HG03159 (cell line): ENCODE data around the gene ELL3.
A peak's percentile ranks its signal among the peaks of the same experiment; 100 is the strongest.

Experiments
- ATAC-seq: cut with Tn5 transposase; IDR thresholded peaks from one replicate; pipeline ENCODE4 v1.9.1; 2021; ENCODE audit warnings: mild to moderate bottlenecking, moderate library complexity; ENCODE audit not compliant: unreplicated experiment

The ELL3 gene

DNA sequence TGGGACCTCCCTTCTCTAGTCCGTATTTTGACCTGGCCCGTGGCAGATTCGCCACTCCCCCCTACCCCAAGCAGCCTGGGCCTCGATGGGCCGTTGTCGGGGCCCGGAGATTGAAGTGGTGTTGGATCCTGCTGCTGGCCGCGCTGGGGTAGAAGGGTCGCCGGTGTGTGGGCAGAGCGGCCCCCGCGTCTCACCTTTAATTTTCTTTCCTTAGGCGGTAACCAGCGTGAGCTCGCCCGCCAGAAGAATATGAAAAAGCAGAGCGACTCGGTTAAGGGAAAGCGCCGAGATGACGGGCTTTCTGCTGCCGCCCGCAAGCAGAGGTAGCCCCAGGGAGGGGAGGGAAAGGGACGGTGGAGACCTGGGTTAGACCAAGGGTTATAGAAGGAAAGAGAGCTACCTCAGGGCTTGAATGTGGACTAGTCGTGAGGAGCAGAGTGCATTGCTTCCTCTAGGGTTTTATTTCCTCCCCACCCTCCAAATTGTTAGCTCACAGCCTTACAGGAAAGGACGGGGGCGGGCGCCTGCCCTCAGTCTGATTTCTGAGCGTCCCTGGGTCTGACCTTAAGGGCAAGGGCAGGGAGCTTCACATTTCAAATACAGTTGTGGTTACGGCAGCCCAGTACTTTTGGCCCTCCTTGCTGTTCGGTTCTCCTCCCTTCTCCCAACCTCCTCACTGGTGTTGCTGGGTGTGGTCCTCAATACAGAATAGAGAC, 16.2 kb upstream of the ELL3 start:
- ATAC-seq, result no peak

DNA sequence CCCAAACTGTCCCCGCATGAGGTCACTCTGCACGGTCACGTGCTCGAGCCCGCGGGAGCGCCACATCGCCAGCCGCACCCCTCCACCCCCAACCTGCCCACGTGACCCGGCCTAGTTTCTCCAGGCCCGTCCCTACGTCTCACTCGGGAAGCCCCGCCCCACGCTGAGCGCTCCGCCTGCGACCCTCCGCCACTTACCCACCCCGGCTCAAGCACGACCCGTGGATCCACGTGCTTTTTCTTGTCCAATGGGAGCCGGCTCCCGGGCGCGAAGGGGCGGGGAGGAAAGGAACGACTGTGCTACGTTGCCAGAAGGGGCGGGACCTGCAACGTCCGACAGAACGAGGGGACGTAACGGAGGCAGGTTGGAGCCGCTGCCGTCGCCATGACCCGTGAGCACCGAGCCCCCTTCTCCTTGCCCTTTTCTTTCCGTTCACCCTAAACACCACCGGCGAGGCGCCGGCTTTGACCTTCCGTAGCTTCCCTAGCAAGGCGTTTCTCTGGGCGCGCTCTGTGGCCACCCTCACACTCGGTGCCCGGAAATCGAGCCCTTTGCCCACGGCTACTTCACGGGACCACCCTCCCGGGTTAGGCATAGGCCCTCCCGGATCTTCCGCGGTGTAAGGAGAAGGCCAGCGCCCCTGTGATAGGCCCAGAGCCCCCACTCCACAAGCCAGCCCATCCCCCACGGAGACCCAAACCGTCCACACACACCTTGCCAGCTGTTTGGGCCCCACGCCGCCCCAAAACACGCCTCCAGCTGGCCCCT, 15.4 kb upstream of the ELL3 start, which contains the start of gene SERF2:
SERF2 (plus strand) TSS at position 328 of the 768 bp plus-strand sequence; CDS start at position 385, 57 bp downstream.
- peak; percentile 85 for ATAC-seq

DNA sequence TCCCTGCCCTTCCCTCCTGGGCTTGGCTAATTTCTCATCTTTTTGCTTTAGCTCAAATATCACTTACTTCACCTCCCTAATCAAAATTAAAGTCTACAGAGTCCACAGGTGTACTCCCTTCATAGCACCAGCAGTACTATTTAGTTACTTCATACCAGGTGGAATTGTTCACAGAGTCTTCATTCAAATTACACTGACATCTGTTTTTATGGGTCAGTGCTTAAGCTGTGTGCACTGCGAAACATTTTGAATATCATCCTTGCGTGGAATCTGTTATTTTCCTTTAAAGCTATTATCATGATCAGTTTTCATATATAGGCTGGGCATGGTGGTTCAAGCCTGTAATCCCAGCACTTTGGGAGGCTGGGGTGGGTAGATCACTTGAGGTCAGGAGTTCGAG, 12.6 kb upstream of the ELL3 start:
- no peak for ATAC-seq

DNA sequence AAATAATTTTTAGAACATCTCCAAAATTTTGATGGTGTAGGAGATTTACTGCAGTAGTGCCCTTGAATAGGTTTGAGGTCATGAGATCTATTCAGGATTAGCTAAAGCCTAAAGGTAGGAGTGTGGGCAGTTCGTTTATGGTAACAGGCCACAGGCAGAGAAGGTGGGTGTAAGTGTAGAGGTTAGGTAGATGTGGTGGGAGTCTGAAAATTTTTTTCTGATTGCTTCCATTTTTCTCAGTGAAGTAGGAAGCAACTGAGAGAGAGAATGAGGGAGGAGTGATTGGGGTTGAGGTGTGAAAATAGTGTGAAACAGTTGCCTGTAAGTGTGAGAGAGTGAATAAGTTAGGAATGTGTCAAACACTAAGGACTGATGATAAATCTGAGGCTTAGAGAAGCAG, 2.2 kb upstream of the ELL3 start:
- ATAC-seq, result no peak

DNA sequence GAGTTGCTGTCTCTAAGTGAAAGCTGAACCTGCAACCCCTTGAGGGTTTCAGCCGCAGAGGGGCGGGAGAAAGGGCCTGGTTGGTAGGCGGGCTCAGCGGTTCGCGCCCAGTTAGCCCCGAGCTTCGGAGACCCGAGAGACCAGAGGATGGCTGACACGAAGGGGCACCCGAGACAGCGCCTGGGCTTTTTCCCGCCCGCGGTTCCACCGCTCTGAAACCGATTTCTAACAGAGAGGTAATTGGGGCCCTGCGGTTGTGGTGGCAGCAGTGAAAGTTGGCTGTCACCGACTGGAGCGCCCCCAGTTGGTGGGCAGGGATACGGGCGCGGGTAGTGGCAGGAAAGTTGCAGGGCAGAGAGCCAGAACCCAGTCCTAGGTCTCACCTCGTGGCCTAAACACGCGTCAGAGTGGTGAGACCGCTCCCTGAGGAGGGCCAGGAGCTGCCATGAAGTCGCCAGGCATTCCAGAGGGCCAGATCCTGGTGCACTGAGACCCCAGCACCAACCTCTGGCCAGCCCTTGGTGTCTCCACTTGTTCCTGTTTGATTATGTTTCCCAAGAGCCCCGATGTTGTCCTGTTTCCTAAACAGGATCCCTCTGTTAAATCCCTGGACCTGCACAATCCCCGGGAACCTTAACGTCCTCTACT, 625 bp upstream of the ELL3 start:
- ATAC-seq, result peak; percentile 53

DNA sequence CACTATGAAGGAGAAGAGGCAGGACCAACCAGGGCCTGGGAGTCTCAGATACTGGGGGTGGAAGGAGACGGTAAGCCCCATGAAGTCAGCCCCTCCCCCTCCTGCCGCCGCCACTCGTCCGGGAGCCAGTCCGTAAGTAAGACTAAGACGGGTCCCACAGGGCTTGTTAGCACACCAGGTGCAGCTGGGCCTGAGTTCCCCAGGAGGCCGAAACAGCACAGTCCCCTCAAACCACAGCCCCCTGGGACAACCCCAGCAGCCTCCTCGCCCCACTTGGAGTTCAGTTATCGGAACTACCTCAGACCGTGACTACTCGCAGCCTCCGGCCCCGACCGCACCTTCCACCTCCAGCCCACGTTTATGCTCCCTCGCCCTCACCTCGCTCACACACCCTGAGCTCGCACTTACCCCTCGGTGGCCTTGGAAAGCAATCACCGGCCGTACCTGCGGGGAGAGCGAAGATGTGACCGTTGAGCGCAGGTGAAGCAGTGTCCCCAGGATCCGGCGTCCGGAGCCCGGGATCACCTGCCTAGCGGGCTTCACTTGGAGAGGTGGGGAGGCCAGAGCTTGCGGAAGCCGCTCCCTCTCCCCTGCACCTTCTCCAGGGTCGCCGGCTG, 557 bp downstream of the ELL3 start:
- ATAC-seq, result peak; percentile 56

DNA sequence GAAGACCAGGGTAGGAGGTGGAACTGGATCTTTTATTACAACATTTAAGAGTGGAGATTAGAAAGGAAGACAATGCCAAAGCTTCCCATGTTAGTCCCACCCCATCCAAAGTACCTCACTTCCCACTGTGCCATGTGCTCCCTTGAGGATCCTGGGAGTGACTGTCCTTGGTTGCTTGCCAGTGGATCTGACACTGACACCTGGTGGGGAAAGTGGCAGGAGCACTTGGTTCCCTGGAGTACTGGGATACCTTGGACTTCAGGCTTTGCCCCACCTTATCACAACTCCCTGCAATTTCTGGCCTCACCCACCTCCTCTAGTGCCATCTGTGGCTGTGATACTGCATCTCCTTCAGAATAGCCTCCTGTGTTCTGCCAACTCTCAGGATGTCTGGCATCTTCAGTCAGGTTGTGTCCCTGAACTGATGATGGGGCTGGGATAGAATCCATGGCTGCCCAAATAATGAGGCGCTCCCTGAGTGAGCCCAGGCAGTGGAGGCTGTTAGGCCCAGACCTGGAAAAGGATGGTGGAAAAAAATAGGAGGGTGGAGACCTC, 1.3 kb downstream of the ELL3 start:
- ATAC-seq, result no peak

DNA sequence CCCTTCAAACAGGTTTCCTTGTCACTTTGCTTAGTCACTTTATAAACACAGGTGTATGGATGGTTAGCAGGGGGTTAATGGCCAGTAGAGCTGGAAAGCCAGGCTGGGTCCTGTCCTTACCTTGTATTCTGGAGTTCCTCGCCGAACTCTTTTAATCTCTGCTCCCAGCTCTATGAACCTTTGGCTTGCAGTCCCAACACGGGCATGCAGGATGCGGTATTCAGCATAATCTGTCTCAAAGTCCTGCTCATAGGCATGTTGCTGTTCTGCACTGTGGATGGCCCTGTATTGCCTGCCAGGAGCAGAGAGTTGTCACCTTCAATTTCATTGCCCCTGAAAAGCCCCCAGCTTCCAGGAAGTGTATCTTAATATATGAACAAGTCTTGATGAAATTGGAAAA, 2.7 kb downstream of the ELL3 start:
- no peak for ATAC-seq

DNA sequence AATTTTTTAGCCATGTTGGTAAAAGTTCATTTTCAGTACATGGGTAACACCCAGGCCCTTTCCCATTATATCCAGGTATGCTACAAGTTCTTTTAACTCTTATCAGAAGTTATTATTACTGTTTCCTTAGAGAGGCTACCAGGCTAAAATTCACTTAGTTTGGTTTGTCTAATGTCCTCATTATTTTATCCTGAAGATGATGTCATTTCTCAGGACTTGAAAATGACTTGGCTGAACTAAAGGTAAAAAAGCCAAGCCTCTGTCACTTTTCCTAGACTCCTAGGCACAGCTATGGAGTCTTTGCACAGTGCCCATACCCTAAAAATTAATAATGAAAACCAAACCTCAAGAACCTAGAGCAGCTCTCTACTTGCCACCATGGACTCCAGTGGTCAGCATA, 4.1 kb downstream of the ELL3 start:
- ATAC-seq, result no peak

DNA sequence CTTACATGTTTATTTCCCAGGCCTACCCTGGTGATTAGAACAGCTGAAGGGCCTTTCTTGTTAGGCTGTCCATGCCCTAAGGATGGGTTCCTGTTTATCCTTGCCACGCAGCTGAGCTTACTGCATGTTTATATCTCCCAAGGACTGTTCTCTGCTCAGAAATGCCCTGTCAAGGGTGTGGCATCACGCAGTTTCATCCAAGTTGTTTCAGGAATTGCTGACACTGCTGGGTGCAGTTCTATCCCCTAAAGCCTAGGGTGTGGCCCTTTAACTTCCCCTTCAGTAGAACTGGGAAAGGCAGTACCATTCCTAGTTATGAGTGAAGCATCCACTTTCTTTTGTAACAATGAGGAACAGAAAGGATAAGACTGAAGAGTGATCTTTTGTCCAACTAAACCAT, 5.0 kb downstream of the ELL3 start:
- ATAC-seq, result no peak

DNA sequence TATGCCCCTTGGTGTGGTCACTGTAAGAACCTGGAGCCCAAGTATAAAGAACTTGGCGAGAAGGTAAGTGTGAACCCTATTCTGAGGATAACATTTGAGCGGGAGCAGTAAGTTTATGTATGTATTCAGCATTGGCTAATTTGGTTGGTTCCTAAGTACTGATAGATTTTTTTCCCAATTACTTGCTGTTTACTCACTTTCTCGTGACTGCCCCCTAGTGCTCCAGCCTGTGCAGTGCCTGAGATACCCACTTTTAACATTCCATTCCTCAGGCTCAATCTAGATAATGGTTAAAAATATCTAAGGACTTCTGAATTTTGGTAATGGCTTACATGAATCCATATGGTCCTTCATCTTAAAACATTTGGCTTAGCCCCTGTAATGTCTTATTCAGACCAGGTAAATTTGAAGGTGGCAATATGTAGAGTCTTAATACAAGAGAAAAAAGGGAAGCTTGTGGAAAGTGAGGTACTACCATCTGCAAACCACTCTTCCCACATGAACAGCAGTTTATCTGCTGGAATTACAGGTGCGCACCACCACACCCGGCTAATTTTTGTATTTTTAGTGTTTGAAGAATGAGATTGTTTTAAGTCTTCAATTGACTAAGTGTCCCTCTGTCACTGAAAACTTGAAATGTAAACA, 7.1 kb downstream of the ELL3 start:
- ATAC-seq, result no peak

DNA sequence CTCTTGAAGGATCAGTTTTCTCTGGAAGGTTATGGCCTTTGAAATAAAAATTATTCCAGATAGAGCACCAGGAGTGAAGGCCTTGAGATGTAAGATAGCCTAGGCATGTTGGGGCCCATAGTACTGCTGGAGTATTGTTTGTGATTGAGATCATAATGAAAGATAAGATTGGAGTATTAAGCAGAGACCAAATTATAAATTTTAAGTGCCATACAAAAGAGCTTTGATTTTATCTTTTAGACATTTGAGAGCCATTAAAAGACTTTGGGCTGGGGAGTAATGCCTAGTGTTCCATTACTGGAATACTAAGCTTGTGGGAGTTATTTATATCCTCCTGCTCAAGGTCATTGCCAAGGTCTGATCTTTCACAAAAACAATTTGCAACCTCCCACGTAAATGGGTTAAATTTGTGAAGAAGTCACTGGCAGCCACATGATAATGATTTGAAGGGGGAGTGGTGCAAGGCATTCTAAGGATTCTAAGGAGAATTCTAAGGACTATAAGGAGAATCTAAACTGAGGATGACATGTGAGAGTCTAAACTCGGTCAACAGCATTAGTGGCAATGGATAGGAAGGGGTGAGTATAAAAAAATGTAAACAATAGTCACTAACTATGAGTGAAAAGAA, 12.8 kb downstream of the ELL3 start:
- no peak for ATAC-seq

DNA sequence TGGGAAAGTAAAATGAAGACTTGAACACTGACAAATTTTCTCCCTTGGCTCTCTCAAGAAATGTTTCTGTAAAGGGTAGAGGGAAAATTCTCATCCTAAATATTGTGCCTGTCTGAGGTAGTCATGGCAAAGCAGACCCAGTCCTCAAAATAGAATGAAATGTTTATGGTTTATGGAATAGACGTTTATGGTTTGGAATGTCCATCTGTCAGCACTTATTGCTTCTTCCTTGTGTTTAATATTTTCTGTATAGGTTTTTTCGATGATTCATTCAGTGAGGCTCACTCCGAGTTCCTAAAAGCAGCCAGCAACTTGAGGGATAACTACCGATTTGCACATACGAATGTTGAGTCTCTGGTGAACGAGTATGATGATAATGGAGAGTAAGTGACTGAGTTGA, 13.9 kb downstream of the ELL3 start:
- no peak for ATAC-seq

DNA sequence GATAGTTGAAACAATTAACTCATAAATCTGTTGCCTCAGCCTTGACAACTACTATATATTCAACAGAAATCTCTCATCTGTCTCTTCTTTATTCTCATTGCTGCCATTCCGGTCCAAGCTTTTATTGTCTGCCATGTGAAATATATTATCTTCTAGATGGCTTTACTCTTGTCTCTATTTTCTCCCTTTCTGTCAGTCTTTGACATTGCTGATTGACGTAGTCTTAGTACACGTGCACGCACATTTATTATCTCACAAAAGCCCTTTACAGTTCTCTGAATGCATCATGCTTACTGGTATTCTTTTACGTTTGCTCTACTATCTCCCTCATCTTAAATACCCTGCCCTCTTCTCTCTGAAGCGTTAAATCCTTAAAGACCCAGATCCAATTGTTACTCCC, 24.9 kb downstream of the ELL3 start:
- ATAC-seq, result no peak

DNA sequence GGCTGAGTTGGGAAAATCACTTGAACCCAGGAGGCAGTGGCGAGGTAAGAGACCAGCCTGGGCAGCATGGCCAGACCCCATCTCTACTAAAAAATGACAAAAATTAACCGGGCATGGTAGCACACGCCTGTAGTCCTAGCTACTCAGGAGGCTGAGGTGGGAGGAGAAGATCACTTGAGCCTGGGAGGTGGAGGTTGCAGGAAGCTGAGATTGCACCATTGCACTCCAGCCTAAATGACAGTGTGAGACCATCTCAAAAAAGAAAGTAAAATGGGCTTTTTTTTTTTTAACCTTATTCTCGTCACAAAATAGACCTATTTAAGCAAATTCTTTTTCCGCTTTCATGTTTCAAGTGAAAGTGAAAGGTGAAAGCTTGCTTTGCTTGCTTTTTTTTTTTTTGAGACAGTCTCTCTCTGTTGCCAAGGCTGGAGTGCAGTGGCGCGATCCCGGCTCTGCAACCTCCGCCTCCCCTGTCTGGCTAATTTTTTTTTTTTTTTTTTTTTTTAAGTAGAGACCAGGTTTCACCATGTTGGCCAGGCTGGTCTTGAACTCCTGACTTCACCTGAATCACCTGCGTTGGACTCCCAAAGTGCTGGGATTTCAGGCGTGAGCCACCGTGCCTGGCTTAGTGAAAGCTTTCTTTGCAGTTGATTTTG, 26.9 kb downstream of the ELL3 start:
- peak; percentile 41 for ATAC-seq

DNA sequence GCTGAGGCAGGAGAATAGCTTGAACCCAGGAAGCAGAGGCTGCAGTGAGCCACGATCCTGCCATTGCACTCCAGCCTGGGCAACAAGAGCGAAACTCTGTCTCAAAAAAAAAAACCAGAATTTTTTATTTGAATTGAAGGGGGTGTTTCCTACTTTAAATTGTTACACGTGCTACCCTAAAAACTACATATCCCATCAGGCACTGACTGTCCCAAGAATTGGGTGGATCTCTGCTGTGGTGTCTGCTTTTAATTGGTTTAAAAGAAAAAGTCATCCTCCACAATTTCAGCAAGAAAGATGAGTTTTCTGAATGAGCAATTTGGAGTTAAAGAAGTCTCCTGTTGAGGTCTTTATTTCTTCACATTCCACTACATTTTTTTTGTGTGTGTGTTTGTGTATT, 28.4 kb downstream of the ELL3 start:
- ATAC-seq, result no peak

DNA sequence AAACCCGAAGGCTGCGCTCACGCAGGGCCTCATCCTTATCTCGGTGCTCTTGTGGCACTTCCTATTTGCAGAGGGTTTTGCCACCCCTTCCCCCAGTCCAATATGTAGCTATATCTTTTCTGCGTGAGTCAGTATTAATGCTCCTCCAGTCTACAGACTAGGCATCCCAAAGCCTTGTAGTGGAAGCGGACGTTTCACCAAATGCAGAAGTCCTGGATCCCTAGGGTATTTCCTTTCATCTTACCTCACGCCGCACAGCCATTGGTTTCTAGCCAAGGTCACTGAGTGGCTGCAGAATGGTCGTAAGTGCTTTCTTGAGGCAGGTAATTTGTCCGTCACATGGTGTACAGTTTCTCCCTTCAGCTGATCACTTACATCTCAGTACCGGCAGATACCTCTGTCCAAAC, 29.9 kb downstream of the ELL3 start:
- peak; percentile 13 for ATAC-seq

DNA sequence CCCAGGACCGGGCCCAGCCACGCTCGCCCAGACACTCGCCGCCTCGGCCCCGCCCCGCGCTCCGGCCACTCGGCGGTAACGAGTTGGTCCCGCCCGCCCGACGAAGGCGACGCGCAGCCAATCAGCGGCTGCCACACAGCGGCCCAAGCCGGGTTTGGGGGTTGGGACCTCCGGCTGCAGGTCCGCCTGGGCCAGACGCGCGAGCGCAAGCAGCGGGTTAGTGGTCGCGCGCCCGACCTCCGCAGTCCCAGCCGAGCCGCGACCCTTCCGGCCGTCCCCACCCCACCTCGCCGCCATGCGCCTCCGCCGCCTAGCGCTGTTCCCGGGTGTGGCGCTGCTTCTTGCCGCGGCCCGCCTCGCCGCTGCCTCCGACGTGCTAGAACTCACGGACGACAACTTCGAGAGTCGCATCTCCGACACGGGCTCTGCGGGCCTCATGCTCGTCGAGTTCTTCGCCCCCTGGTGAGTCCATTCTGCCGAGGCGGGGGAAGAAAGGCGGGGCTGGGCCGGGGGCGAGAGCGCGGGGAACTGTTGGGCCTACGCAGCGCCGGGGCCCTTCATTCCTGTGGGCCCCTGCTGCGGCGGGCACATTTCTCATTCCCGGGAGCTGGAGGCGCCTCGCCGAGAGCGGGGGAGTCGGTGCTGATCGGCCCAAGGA, 30.4 kb downstream of the ELL3 start, which contains the start of gene PDIA3:
PDIA3 (plus strand) TSS at position 194 of the 658 bp plus-strand sequence; CDS start at position 296, 102 bp downstream.
- ATAC-seq, result peak; percentile 73

DNA sequence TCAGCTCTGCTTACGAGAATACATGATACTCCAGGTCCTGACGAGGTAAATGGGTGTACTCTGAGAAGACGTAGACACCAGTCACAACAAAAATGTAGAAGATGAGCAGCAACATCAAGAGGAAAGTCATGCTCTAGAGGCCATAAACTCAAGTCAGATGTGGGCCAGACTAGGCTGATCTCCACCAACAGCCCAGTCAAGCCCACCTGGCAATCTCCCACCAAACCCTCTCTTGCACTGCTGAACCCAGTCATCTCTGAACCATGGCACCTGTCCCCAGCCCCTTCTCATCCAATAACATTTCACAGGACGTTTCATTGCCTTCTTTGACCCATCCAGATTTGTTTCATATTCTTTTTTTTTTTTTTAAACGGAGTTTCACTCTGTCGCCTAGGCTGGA, 41.4 kb downstream of the ELL3 start:
- no peak for ATAC-seq
